ENCODE results near the gene KRTAP1-3.
"Not testable (repeated sequence)": the region's sequence is repeated elsewhere in the genome, so short reads cannot be mapped to it uniquely, and the experiment has no call there.

DNA sequence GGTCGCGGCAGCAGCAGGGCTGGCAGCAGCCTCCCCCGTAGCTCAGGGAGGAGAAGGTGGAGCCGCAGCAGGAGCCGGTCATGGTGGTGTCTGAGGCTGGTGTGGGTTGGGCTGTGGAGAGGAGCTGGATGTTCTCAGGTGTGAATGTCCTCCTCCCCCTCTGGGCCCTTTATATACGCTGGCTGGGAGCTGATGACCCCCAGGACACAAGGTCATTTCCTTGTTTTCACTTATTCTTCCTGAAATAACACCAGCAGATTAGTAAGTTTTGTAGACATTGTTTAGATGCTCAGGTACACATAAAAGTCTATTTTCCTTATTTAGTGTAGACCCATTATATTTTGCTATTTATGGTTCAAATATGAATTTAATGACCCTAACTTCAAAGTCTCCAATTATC is 20.5 kb upstream of the KRTAP1-3 start, which contains the start of gene KRTAP2-2:
- TF ChIP-seq, protein P1, sequence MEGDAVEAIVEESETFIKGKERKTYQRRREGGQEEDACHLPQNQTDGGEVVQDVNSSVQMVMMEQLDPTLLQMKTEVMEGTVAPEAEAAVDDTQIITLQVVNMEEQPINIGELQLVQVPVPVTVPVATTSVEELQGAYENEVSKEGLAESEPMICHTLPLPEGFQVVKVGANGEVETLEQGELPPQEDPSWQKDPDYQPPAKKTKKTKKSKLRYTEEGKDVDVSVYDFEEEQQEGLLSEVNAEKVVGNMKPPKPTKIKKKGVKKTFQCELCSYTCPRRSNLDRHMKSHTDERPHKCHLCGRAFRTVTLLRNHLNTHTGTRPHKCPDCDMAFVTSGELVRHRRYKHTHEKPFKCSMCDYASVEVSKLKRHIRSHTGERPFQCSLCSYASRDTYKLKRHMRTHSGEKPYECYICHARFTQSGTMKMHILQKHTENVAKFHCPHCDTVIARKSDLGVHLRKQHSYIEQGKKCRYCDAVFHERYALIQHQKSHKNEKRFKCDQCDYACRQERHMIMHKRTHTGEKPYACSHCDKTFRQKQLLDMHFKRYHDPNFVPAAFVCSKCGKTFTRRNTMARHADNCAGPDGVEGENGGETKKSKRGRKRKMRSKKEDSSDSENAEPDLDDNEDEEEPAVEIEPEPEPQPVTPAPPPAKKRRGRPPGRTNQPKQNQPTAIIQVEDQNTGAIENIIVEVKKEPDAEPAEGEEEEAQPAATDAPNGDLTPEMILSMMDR (IDR thresholded peaks at IDR 0.05): not testable (repeated sequence)
- not testable (repeated sequence) for TF ChIP-seq POLR2A, POLR2AphosphoS5 (IDR thresholded peaks at IDR 0.05)

Data from upper lobe of left lung (tissue), 4 donors.